Measurements from ENCODE around the gene NIPAL1.

NIPAL1 gene

GRCh38 chr4:48079972-48080391, 63.4 kb downstream of the NIPAL1 start:
- no peak for TF ChIP-seq CTCF (IDR thresholded peaks at IDR 0.05; ENCODE audit: low read depth, low read length)
- H3K4me3 ChIP-seq (replicated peaks in 1 of 2; ENCODE audit: low read depth in 2 of 2, low read length in 2 of 2), result no peak overlapping the region
- DNase-seq (ENCODE audit: low read depth in 2 of 2), result no peak

GRCh38 chr4:48081196-48081595, 64.6 kb downstream of the NIPAL1 start:
- peak in 1 of 2 donors; percentile 22 for DNase-seq (ENCODE audit: low read depth in 2 of 2)
- no peak overlapping the region for H3K4me3 ChIP-seq (replicated peaks in 1 of 2; ENCODE audit: low read depth in 2 of 2, low read length in 2 of 2)
- no peak for TF ChIP-seq CTCF (IDR thresholded peaks at IDR 0.05; ENCODE audit: low read depth, low read length)

GRCh38 chr4:48082956-48083355, 66.4 kb downstream of the NIPAL1 start:
- H3K4me3 ChIP-seq (replicated peaks in 1 of 2; ENCODE audit: low read depth in 2 of 2, low read length in 2 of 2), result no peak overlapping the region
- no peak for TF ChIP-seq CTCF (IDR thresholded peaks at IDR 0.05; ENCODE audit: low read depth, low read length)
- DNase-seq (ENCODE audit: low read depth in 2 of 2), result no peak

GRCh38 chr4:48085821-48086589, 69.4 kb downstream of the NIPAL1 start:
- H3K4me3 ChIP-seq (replicated peaks in 1 of 2; ENCODE audit: low read depth in 2 of 2, low read length in 2 of 2), result no peak overlapping the region
- no peak for TF ChIP-seq CTCF (IDR thresholded peaks at IDR 0.05; ENCODE audit: low read depth, low read length)
- no peak for DNase-seq (ENCODE audit: low read depth in 2 of 2)

All from cardiac fibroblast (primary cell).